Stimulated activated CD4-positive, alpha-beta T cell treated with anti-CD3 and anti-CD28 coated beads, TNF-alpha, amount 100 ng/mL, for 1 hour (primary cell): Measurements from ENCODE around the gene CARMIL3.

Experiments
- DNase-seq, 3 donors: peaks; one replicate each; pipeline ENCODE4 v3.0.0-alpha.2; 2020; ENCODE audit warnings: low read depth in 3 of 3, low spot score in 1 of 3

CARMIL3 gene

GRCh38 chr14:24062216-24062980 is 10.6 kb downstream of the CARMIL3 start:
- DNase-seq: no peak

DNA sequence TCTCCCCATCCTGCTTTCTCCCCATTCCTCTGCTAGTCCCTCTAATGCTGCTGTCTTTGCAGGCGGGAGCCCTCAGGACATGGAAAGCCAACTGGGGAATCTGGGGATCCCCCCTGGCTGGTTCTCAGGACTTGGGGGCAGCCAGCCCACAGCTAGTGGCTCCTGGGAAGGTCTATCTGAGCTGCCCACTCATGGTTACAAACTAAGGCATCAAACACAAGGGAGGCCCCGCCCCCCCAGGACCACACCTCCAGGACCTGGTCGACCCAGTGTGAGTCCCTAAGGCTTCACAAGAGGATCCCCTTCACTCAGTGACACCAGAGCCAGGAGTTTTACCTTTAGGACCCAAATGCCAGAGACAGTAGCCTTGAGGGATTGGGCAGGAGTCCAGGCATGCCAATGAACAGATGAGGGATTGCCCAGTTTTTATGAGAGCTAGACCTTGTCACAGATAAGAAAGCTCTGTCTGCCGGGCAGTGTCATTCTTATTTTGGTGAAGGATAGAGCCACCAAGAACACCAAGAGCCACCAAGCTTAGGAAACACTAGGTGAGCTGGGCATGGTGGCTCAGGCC is 11.5 kb downstream of the CARMIL3 start:
- no peak for DNase-seq

- no peak for DNase-seq
Measured at GRCh38 chr14:24064091-24064795, 12.4 kb downstream of the CARMIL3 start.

- no peak for DNase-seq
Measured at GRCh38 chr14:24064856-24065255, 13.0 kb downstream of the CARMIL3 start.

DNA sequence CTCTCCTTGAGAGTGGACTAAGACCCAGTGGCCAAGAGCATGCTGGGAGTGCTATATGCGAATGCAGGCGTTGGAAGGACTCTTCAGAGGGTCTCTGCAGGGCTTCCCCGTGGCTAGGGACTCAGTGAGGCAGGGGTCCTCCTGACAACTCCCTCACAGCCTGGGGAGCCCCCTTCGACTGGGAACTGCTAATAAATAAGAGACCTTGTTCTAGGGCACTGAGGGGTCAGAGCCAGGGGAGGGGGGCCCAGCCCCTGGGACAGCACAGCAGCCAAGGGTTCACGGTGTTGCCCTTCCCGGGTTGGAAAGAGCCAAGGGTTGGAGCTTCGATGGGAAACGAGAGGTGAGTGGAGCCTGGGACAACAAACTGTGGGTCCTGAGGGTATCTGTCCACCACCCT is 13.6 kb downstream of the CARMIL3 start:
- DNase-seq: no peak

DNA sequence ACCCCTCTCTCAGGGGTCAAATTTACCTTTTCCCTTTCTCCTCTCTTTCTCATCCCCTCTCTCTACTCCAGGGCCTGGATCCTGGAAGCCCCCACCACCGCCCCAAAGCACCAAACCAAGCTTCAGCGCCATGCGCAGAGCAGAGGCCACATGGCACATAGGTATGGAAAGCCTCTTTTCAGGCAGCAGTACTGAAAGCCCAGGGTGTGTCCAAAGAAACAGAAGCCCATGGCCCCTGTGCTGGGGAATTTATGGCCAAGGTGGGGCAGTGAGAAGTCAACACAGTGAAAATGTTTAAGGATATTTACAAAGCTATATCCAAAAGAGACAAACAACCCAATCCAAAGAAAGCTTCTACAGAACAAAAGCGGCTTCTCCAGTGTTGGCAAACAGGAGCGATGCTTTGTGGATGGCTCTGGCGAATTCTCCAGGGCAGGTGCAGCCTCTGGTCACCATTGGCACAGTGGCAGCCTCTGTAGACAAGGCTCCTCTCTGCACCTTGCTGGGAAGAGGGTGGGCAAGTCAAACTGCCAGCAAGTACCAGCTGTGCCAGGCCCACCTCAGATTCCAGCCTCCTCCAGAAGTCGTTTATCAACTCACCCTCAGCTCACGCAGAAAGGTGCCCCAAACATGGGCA is 14.8 kb downstream of the CARMIL3 start:
- DNase-seq: no peak

- no peak for DNase-seq
Measured at GRCh38 chr14:24067133-24068082, 15.6 kb downstream of the CARMIL3 start.

DNA sequence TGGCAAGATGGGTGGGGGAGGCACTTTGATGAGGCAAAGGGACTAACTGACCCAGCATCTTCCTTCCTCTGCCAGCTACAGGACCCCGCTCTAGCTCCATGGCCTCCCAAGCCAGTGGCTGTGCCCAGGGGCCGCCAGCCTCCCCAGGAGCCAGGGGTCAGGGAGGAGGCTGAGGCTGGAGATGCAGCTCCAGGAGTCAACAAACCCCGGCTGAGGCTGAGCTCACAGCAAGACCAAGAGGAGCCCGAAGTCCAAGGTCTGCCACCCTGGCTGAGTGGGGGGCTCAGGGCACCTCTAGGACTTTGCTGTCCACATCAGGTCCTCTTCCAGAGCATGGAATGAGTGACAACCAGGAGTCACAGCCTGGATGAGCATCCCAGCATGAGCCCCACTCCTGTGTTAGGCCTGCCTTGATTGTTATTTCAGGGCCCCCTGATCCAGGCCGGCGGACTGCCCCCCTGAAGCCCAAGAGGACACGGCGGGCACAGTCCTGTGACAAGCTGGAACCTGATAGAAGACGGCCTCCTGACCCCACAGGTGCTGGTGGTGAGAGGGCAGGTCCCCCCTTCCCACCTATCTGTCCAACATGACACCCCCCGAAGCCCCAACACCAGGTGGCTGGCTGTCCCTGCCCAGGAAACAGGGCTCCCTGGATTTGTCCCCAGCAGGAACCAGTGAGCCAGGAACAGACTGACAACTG is 17.1 kb downstream of the CARMIL3 start:
- DNase-seq: no peak

GRCh38 chr14:24069411-24069735 is 17.6 kb downstream of the CARMIL3 start:
- no peak for DNase-seq

DNA sequence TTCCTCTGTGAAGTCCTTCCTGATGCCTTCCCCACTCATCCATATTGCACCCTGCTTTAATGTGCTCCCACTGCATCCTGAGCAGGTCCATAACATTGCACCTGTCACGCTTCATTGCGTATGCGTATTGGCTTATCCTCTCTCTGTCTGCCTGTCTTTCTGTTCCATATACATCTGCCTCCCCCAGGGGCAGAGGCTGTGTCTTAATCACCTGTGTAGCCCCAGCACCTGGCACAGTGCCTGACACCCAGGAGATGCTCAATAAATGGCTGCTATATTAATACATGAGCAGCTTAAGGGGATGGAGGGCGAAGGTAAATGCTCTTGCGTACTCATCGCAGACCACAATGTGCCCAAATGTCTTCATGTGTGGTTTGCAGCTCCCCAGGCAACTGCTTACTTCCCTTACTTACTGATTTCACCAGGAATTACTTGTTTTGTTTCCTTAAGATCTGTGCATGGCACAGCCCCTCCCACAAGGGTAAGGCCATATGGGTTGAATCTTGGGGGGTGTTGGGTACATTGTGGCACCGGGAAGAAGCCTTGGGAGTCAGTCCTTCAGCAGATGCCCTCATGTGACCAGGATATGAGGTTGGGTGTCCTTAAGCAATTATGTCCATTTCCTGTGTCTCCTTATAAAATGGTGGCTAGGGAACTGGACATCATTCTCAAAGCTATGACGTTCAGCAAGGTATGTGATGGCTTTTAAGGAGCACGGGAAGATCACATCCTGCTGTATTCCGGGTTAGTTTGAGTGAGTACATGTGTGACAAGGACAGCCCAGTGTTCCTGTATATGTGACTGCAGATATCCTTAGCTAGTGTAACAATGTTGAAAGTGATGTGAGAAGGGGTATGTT is 18.7 kb downstream of the CARMIL3 start:
- no peak for DNase-seq

- DNase-seq: no peak
Measured at GRCh38 chr14:24071144-24071697, 19.4 kb downstream of the CARMIL3 start, which contains the start of gene CPNE6. CPNE6 (plus strand) TSS chr14:24071562; CDS start chr14:24072937, 1,375 bp downstream.

DNA sequence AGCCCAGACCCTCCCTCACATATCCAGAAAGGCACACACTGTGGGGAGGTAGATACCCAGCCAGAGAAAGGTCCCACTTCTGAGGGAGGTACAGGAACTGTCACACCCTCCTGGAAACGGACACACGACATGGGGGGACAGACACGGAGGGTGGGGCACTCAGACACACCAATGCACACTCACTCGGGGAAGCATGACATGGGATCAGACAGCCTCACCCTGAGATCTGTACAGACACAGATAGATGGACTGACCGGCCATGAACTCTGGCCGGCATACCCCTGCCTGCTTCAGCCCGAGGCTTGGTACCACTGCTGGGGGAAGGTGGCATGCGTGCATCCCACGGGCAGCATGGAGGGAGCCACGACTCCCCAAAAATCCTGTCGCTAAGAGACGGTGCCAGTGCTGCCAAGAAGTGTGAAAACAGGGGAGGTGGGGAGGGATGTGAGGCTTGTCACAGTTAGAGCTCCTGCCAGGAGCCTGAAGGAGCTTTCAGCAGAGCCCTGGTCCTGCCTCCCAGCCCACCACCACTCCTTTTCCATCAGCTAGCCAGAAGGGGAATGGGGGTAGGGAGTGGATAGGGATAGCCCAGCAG is 20.1 kb downstream of the CARMIL3 start:
- no peak for DNase-seq

DNA sequence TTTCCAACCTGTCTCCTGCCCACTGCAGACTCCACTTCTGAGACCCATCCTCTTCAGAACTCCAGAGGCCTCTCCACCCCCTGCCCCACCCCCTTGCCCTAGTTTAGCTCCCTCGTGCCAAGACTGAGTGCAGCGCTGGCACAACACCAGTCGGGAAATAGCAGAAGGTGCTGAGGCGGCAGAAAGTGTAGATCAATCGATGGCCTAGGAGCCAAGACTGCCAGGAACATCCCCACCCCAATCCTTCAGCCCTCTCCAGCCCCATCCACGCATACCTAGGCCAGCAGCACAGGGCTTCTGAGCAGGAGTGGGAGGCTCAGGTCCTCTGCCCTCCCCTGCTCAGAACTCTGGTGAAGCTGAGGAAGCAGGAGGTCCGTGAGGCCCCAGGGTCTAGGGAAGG is 20.6 kb downstream of the CARMIL3 start:
- no peak for DNase-seq

GRCh38 chr14:24072881-24073877 is 21.4 kb downstream of the CARMIL3 start:
- DNase-seq: no peak

- no peak for DNase-seq
Measured at GRCh38 chr14:24074625-24075484, 23.0 kb downstream of the CARMIL3 start.
